Right atrium auricular region (tissue), 2 donors: Measurements from ENCODE around the gene KCTD8. TPM values are rescaled to one million over a fixed set of nuclear protein-coding genes. Genes with fewer than 3 reads are reported as not detected.

Experiments used
- DNase-seq: peaks from one replicate; pipeline ENCODE4 v3.0.0-alpha.2; 2019; ENCODE audit warnings: low spot score
- H3K27ac ChIP-seq, 2 donors: fragments of 200-600 bp; sonication (generic); 1 replicate in 1 of 2; 2 replicates in 1 of 2; pipeline ENCODE4 v1.5.1; 2016 to 2019
- H3K27me3 ChIP-seq, 2 donors: fragments of 200-600 bp; sonication (generic); one replicate each; pipeline versions ENCODE4 v1.5.1 to v1.6.0; 2017 to 2019
- H3K36me3 ChIP-seq: fragments of 200-600 bp; sonication (generic); one replicate; pipeline ENCODE4 v1.5.1; 2016
- H3K4me1 ChIP-seq, 2 donors: fragments of 200-600 bp; sonication (generic); one replicate each; pipeline versions ENCODE4 v1.5.1 to v1.6.0; 2017 to 2019
- H3K4me3 ChIP-seq, 2 donors: fragments of 200-600 bp; sonication (generic); 1 replicate in 1 of 2; 2 replicates in 1 of 2; pipeline ENCODE4 v1.5.1; 2017 to 2019; ENCODE audit warnings: mild to moderate bottlenecking in 1 of 2, moderate library complexity in 1 of 2
- H3K9me3 ChIP-seq, 2 donors: fragments of 200-600 bp; sonication (generic); one replicate each; pipeline ENCODE4 v1.5.1; 2019
- total RNA-seq, 2 donors: library from RNA; depleted of rRNA; stranded (reverse); fragments of >200 nt; gene quantifications; one replicate each; pipeline ENCODE4 v1.1.0, GENCODE V29; 2016
- TF ChIP-seq, protein P1 (sequence below), 2 donors: fragments of 200-600 bp; sonication (generic); IDR thresholded peaks; one replicate each; pipeline ENCODE4 v1.5.1; 2019; ENCODE audit warnings: antibody characterized with exemption in 2 of 2

KCTD8 gene
- total RNA-seq, 2 donors from 2014 or later, result 0.74 to 1.0 TPM

DNA sequence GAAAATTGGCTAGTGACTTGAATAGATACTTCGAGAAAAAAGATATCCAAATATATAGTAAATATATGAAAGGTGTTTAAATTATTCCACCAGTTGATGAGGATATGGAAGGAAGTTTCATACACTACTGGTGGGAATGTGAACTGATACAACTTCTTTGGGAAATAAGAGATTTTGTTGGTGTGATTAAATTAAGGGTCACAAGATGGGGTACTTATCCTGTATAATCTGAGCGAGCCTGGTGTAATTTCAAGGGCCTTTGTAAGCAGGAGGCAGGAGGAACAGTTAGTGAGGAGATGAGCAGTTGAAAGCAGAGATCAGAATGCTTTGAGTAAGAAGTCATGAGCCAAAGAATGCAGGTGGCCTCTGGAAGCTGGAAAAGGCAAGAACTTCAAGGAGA, 192.2 kb downstream of the KCTD8 start:
- TF ChIP-seq, protein P1, sequence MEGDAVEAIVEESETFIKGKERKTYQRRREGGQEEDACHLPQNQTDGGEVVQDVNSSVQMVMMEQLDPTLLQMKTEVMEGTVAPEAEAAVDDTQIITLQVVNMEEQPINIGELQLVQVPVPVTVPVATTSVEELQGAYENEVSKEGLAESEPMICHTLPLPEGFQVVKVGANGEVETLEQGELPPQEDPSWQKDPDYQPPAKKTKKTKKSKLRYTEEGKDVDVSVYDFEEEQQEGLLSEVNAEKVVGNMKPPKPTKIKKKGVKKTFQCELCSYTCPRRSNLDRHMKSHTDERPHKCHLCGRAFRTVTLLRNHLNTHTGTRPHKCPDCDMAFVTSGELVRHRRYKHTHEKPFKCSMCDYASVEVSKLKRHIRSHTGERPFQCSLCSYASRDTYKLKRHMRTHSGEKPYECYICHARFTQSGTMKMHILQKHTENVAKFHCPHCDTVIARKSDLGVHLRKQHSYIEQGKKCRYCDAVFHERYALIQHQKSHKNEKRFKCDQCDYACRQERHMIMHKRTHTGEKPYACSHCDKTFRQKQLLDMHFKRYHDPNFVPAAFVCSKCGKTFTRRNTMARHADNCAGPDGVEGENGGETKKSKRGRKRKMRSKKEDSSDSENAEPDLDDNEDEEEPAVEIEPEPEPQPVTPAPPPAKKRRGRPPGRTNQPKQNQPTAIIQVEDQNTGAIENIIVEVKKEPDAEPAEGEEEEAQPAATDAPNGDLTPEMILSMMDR (IDR thresholded peaks at IDR 0.05), result no peak
- Histone ChIP-seq H3K4me1 (no peaks in the 10 kb centered on the region), H3K4me3 (no peak overlapping the region), H3K9me3 (no peaks in the 10 kb centered on the region), H3K27me3 (no peaks in the 10 kb centered on the region), H3K36me3 (no peaks in the 10 kb centered on the region), H3K27ac (no peak overlapping the region)
- DNase-seq, result no peak

DNA sequence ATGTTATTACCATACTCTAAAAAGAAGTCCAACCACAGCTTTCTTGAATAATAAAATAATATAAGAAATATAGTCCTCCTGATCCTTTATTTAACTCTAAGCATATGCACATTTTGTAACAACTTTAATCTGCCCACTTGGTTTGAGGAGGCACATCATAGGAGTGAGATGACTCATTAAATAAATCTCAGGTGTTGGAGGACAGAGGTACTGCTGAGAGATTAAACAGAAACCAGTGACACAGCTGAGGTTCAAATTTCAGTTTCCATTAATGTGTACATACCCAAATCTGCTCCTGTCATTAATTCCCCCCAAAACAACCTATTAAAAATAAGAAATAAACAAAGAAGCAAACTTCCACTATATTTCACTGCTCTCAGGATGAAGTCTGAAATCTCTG, 211.0 kb downstream of the KCTD8 start:
- no peaks in the 10 kb centered on the region for H3K4me1 ChIP-seq
- TF ChIP-seq, protein P1 (IDR thresholded peaks at IDR 0.05), result no peak

DNA sequence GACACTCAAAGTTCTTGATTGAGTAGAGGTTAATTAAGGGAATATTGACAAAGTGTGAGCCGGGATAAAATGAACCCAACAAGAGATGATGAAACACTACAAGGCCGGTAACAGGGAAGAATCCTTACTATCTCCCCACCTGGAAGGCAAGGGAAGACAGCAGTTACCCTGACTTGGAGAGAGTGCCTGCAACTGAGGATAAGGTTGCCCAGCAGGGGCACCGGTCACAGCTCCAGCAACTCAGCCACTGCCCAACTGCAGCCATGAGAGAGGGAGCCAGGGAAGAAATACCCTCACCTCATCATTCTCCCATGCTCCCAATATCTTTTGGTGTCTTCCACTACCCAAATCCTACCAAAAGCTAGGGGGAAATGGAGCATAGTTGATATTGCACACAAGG, 212.7 kb downstream of the KCTD8 start:
- TF ChIP-seq, protein P1 (IDR thresholded peaks at IDR 0.05), result no peak
- DNase-seq, result no peak
- no peaks in the 10 kb centered on the region for H3K9me3 ChIP-seq
- H3K36me3 ChIP-seq, result no peaks in the 10 kb centered on the region
- H3K27ac ChIP-seq, result no peak overlapping the region
- no peak overlapping the region for H3K4me3 ChIP-seq
- H3K4me1 ChIP-seq, result no peaks in the 10 kb centered on the region
- H3K27me3 ChIP-seq, result no peaks in the 10 kb centered on the region

More for the DNA sequence above, 211.0 kb downstream of the KCTD8 start:
- no peaks in the 10 kb centered on the region for H3K36me3 ChIP-seq
- no peak overlapping the region for H3K27ac ChIP-seq
- H3K4me3 ChIP-seq, result no peak overlapping the region
- no peak for DNase-seq
- H3K27me3 ChIP-seq, result no peaks in the 10 kb centered on the region
- H3K9me3 ChIP-seq, result no peaks in the 10 kb centered on the region

DNA sequence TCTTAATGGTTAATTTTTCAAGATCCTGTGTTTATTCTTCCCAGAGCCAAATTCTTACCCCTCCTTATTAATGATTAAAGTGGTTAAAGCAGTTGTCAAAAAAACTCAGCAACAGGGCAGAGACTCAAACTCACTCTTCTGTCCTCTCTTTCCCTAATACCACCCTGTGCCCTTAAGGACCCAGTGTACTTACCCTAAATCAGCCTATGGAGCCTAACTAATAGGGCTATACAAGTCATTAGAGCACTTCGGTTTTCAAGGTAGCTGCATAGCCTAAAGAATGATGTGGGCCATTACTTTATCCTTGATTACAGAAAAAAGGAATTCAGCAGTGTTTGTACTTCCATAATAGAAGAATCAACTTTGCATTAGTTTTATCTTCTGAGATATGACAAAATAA, 216.3 kb downstream of the KCTD8 start:
- no peaks in the 10 kb centered on the region for H3K36me3 ChIP-seq
- H3K9me3 ChIP-seq, result no peaks in the 10 kb centered on the region
- no peaks in the 10 kb centered on the region for H3K4me1 ChIP-seq
- no peaks in the 10 kb centered on the region for H3K27me3 ChIP-seq
- TF ChIP-seq, protein P1 (IDR thresholded peaks at IDR 0.05), result no peak
- no peak overlapping the region for H3K27ac ChIP-seq
- no peak overlapping the region for H3K4me3 ChIP-seq
- DNase-seq, result no peak

DNA sequence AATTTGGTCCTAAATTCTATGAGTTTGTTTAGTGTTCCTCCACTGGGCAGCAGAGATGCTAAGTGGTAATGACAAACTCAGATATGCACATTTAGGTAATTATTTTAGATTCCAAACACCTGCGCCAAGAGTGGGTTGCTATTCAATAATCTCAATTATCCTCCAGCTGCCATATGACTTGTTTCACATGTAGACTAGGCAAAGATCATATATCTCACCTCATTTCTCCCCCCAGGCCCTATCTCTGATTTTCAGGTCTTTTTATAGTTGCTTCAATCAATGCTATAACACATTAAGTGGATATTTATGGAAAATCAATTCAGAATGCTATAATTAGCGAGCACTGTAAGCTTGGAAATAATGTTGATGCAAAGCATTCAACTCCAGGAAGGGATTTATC, 217.6 kb downstream of the KCTD8 start:
- no peak overlapping the region for H3K27ac ChIP-seq
- H3K4me1 ChIP-seq, result no peaks in the 10 kb centered on the region
- H3K27me3 ChIP-seq, result no peaks in the 10 kb centered on the region
- H3K9me3 ChIP-seq, result no peaks in the 10 kb centered on the region
- no peak for DNase-seq
- no peaks in the 10 kb centered on the region for H3K36me3 ChIP-seq
- no peak overlapping the region for H3K4me3 ChIP-seq
- TF ChIP-seq, protein P1 (IDR thresholded peaks at IDR 0.05), result no peak

DNA sequence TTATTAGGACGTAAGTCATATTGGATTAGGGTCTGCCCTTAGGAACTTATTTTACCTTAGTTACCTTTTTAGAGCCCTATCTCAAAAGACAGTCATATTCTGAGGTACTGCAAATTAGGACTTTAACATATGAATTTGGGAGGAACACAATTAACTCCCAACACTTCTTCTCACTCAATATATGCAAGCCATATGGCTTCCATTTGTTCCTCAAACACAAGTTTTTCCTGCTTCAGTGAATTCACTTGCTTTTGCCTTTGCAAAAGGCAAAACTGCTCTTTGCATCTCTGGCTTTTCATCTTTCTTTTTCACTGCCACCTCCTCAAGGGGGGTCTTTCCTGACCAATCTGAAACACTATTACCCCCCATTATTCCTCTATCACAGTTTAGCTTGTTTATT, 220.3 kb downstream of the KCTD8 start:
- Histone ChIP-seq H3K27me3 (no peaks in the 10 kb centered on the region), H3K4me3 (no peak overlapping the region), H3K9me3 (no peaks in the 10 kb centered on the region), H3K36me3 (no peaks in the 10 kb centered on the region), H3K4me1 (no peaks in the 10 kb centered on the region), H3K27ac (no peak overlapping the region)
- DNase-seq, result no peak
- TF ChIP-seq, protein P1 (IDR thresholded peaks at IDR 0.05), result no peak
